ENCODE results near the gene PPARG. TPM values are rescaled to one million over a fixed set of nuclear protein-coding genes. Genes with fewer than 3 reads are reported as not detected.

The PPARG gene
- total and polyA plus RNA-seq, 10 of the 15 experiments (the other 5 are each of a cell fraction or from before 2014, with no cell fraction given), result 0.06 to 0.86 (median 0.12) TPM; not detected in 5

DNA sequence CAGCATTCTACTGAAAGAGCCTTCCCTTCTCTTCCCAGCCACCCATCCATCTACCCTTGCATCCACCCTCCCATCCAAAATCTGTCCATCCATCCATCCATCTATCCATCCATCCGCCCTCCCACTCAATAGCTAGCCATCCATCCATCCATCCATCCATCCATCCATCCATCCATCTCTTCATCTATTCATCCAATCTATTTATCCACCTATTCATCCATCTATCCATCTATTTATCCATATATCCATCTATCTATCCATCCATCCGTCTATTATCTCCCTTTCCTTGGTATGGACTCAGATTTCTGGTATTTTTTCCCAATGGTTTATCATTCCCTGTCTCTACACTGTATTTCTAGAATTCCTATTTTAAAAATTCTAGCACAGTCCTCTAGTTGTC lies 46.1 kb upstream of the PPARG start (continued):
- TF ChIP-seq GATAD2B (conservative IDR thresholded peaks at IDR 0.05; ENCODE audit: low read depth) (no peak), POLR2AphosphoS2 (IDR thresholded peaks at IDR 0.05; ENCODE audit: low read depth, low read length) (no peak), RFX5 (IDR thresholded peaks at IDR 0.05; ENCODE audit: low read depth, low read length) (no peak), CBFB (IDR thresholded peaks at IDR 0.05; ENCODE audit: low read depth) (no peak), ZNF622 (IDR thresholded peaks at IDR 0.05) (no peak)
- TF ChIP-seq, protein P1, sequence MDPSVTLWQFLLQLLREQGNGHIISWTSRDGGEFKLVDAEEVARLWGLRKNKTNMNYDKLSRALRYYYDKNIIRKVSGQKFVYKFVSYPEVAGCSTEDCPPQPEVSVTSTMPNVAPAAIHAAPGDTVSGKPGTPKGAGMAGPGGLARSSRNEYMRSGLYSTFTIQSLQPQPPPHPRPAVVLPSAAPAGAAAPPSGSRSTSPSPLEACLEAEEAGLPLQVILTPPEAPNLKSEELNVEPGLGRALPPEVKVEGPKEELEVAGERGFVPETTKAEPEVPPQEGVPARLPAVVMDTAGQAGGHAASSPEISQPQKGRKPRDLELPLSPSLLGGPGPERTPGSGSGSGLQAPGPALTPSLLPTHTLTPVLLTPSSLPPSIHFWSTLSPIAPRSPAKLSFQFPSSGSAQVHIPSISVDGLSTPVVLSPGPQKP (IDR thresholded peaks at IDR 0.05; ENCODE audit: low read depth, low read length), result no peak
- TF ChIP-seq, protein P2, sequence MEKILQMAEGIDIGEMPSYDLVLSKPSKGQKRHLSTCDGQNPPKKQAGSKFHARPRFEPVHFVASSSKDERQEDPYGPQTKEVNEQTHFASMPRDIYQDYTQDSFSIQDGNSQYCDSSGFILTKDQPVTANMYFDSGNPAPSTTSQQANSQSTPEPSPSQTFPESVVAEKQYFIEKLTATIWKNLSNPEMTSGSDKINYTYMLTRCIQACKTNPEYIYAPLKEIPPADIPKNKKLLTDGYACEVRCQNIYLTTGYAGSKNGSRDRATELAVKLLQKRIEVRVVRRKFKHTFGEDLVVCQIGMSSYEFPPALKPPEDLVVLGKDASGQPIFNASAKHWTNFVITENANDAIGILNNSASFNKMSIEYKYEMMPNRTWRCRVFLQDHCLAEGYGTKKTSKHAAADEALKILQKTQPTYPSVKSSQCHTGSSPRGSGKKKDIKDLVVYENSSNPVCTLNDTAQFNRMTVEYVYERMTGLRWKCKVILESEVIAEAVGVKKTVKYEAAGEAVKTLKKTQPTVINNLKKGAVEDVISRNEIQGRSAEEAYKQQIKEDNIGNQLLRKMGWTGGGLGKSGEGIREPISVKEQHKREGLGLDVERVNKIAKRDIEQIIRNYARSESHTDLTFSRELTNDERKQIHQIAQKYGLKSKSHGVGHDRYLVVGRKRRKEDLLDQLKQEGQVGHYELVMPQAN (conservative IDR thresholded peaks at IDR 0.05), result no peak
- TF ChIP-seq, protein P3, sequence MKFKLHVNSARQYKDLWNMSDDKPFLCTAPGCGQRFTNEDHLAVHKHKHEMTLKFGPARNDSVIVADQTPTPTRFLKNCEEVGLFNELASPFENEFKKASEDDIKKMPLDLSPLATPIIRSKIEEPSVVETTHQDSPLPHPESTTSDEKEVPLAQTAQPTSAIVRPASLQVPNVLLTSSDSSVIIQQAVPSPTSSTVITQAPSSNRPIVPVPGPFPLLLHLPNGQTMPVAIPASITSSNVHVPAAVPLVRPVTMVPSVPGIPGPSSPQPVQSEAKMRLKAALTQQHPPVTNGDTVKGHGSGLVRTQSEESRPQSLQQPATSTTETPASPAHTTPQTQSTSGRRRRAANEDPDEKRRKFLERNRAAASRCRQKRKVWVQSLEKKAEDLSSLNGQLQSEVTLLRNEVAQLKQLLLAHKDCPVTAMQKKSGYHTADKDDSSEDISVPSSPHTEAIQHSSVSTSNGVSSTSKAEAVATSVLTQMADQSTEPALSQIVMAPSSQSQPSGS (IDR thresholded peaks at IDR 0.05; ENCODE audit: low read length), result no peak
